SK-N-SH treated with all-trans-retinoic acid at 6 μM for 48 hours (cell line): Measurements from ENCODE around the gene NOG.

Source experiments
- ATAC-seq: fragments of 200-7000 bp; cut with Tn5 transposase; 3 replicates; pipeline ENCODE4 v1.9.1; 2020; ENCODE audit warnings: mild to moderate bottlenecking, moderate library complexity
- ARNTL ChIP-seq: fragments of 450-650 bp; formaldehyde crosslinking; IDR thresholded peaks from 2 replicates; pipeline ENCODE4 v1.5.0; 2020; ENCODE audit warnings: low read depth, mild to moderate bottlenecking, moderate library complexity, borderline replicate concordance
- BACH2 ChIP-seq: fragments of 250-450 bp; sonication (Bioruptor Pico); IDR thresholded peaks from 2 replicates; pipeline ENCODE4 v1.9.0; 2021; ENCODE audit warnings: mild to moderate bottlenecking, borderline replicate concordance
- CREB5 ChIP-seq: fragments of 250-450 bp; sonication (Bioruptor Pico); IDR thresholded peaks from 2 replicates; pipeline ENCODE4 v1.5.1; 2020; ENCODE audit warnings: low read depth, mild to moderate bottlenecking, moderate library complexity
- CSDC2 ChIP-seq: fragments of 250-450 bp; sonication (Bioruptor Pico); IDR thresholded peaks from 2 replicates; pipeline ENCODE4 v1.5.0; 2020; ENCODE audit warnings: mild to moderate bottlenecking, moderate library complexity
- CSRNP3 ChIP-seq: fragments of 250-450 bp; sonication (Bioruptor Pico); IDR thresholded peaks from 2 replicates; pipeline ENCODE4 v1.5.1; 2021; ENCODE audit warnings: mild to moderate bottlenecking, moderate library complexity
- ESRRG ChIP-seq: fragments of 250-450 bp; sonication (Bioruptor Pico); IDR thresholded peaks from 2 replicates; pipeline ENCODE4 v1.6.1; 2021; ENCODE audit warnings: mild to moderate bottlenecking
- GLIS3 ChIP-seq: fragments of 250-450 bp; sonication (Bioruptor Pico); IDR thresholded peaks from 2 replicates; pipeline ENCODE4 v1.5.0; 2020; ENCODE audit warnings: mild to moderate bottlenecking, moderate library complexity
- ISL1 ChIP-seq: fragments of 250-450 bp; sonication (Bioruptor Pico); IDR thresholded peaks from 2 replicates; pipeline ENCODE4 v2.1.2; 2022; ENCODE audit warnings: mild to moderate bottlenecking, moderate library complexity
- OSR1 ChIP-seq: fragments of 250-450 bp; sonication (Bioruptor Pico); IDR thresholded peaks from 2 replicates; pipeline ENCODE4 v1.8.0; 2022; ENCODE audit warnings: moderate library complexity, mild to moderate bottlenecking, inconsistent platforms
- POU6F1 ChIP-seq: fragments of 250-450 bp; sonication (Bioruptor Pico); IDR thresholded peaks from 2 replicates; pipeline ENCODE4 v1.8.0; 2021; ENCODE audit warnings: low read depth, mild to moderate bottlenecking, moderate library complexity, borderline replicate concordance
- PPARA ChIP-seq: fragments of 250-450 bp; sonication (Bioruptor Pico); IDR thresholded peaks from 2 replicates; pipeline ENCODE4 v1.5.0; 2020; ENCODE audit warnings: mild to moderate bottlenecking, borderline replicate concordance
- RARB ChIP-seq: fragments of 250-450 bp; sonication (Bioruptor Pico); IDR thresholded peaks from 2 replicates; pipeline ENCODE4 v1.8.0; 2021; ENCODE audit warnings: mild to moderate bottlenecking, moderate library complexity
- SNAI2 ChIP-seq: fragments of 250-450 bp; sonication (Bioruptor Pico); IDR thresholded peaks from 2 replicates; pipeline ENCODE4 v1.5.0; 2020; ENCODE audit warnings: mild to moderate bottlenecking, moderate library complexity
- TCF4 ChIP-seq: fragments of 250-450 bp; sonication (Bioruptor Pico); IDR thresholded peaks from 2 replicates; pipeline ENCODE4 v1.8.0; 2021; ENCODE audit warnings: mild to moderate bottlenecking, moderate library complexity, borderline replicate concordance
- TOX ChIP-seq: fragments of 250-450 bp; sonication (Bioruptor Pico); IDR thresholded peaks from 2 replicates; pipeline ENCODE4 v1.8.0; 2021; ENCODE audit warnings: mild to moderate bottlenecking, moderate library complexity, borderline replicate concordance
- ZC3H10 ChIP-seq: fragments of 250-450 bp; sonication (Bioruptor Pico); IDR thresholded peaks from 2 replicates; pipeline ENCODE4 v1.5.1; 2021; ENCODE audit warnings: mild to moderate bottlenecking, moderate library complexity
- ZFP3 ChIP-seq: fragments of 250-450 bp; sonication (Bioruptor Pico); IDR thresholded peaks from 2 replicates; pipeline ENCODE4 v1.5.0; 2020; ENCODE audit warnings: mild to moderate bottlenecking, moderate library complexity
- ZFP30 ChIP-seq: fragments of 450-650 bp; formaldehyde crosslinking; IDR thresholded peaks from 2 replicates; pipeline ENCODE4 v1.5.0; 2022; ENCODE audit warnings: mild to moderate bottlenecking, moderate library complexity
- ZNF565 ChIP-seq: fragments of 450-650 bp; formaldehyde crosslinking; conservative IDR thresholded peaks from 2 replicates; pipeline ENCODE4 v1.5.0; 2020; ENCODE audit warnings: low read depth, mild to moderate bottlenecking, moderate library complexity
- ZNF70 ChIP-seq: fragments of 450-650 bp; formaldehyde crosslinking; IDR thresholded peaks from 2 replicates; pipeline ENCODE4 v1.5.0; 2020; ENCODE audit warnings: mild to moderate bottlenecking, moderate library complexity
- ZNF8 ChIP-seq: fragments of 450-650 bp; formaldehyde crosslinking; IDR thresholded peaks from 2 replicates; pipeline ENCODE4 v1.5.0; 2020; ENCODE audit warnings: mild to moderate bottlenecking, moderate library complexity
- TF ChIP-seq, protein P1 (sequence below): fragments of 250-450 bp; sonication (Bioruptor Pico); IDR thresholded peaks from 2 replicates; pipeline ENCODE4 v1.8.0; 2020; ENCODE audit warnings: mild to moderate bottlenecking, moderate library complexity, borderline replicate concordance

The NOG gene

DNA sequence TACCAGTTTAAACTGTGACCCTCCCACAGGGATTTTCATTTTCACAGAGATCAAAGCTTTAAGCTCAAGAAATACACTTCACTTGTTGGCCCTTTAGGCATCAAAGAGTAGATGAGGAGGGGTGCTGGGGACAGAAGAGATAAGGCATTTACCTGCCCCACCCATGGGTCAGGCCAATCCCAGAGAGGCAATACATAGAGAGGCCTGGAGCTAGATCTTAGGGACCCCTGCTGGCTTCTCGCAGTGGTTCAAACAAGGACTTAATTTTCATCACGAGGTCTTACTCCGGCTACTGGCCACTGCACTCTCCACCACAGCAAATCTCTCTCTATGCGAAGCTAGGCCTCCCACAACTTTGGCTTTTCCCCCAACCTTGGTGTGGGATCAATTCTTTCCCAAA lies 46.6 kb downstream of the NOG start:
- no peak for ATAC-seq
- TF ChIP-seq CREB5 (CRISPR knock-in tag) (no peak), RARB (CRISPR knock-in tag) (no peak), BACH2 (no peak), PPARA (CRISPR knock-in tag) (no peak), CSRNP3 (CRISPR knock-in tag) (no peak), ESRRG (CRISPR knock-in tag) (no peak), SNAI2 (CRISPR knock-in tag) (no peak), TOX (CRISPR knock-in tag) (no peak), OSR1 (CRISPR knock-in tag) (no peak), TCF4 (CRISPR knock-in tag) (no peak), ZNF565 (CRISPR knock-in tag) (no peak), GLIS3 (CRISPR knock-in tag) (no peak), ZC3H10 (CRISPR knock-in tag) (no peak), ZFP3 (CRISPR knock-in tag) (no peak), CSDC2 (CRISPR knock-in tag) (no peak)
- TF ChIP-seq, protein P1, sequence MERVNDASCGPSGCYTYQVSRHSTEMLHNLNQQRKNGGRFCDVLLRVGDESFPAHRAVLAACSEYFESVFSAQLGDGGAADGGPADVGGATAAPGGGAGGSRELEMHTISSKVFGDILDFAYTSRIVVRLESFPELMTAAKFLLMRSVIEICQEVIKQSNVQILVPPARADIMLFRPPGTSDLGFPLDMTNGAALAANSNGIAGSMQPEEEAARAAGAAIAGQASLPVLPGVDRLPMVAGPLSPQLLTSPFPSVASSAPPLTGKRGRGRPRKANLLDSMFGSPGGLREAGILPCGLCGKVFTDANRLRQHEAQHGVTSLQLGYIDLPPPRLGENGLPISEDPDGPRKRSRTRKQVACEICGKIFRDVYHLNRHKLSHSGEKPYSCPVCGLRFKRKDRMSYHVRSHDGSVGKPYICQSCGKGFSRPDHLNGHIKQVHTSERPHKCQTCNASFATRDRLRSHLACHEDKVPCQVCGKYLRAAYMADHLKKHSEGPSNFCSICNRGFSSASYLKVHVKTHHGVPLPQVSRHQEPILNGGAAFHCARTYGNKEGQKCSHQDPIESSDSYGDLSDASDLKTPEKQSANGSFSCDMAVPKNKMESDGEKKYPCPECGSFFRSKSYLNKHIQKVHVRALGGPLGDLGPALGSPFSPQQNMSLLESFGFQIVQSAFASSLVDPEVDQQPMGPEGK, result no peak

- no peak for TF ChIP-seq CSDC2 (CRISPR knock-in tag)
- TF ChIP-seq PPARA (CRISPR knock-in tag), result no peak
- TF ChIP-seq ESRRG (CRISPR knock-in tag), result no peak
- no peak for TF ChIP-seq TCF4 (CRISPR knock-in tag)
- TF ChIP-seq CSRNP3 (CRISPR knock-in tag), result no peak
- TF ChIP-seq, protein P1, result no peak
- no peak for TF ChIP-seq ZNF70 (CRISPR knock-in tag)
- no peak for TF ChIP-seq GLIS3 (CRISPR knock-in tag)
- TF ChIP-seq POU6F1, result no peak
- no peak for TF ChIP-seq SNAI2 (CRISPR knock-in tag)
- no peak for TF ChIP-seq ZFP3 (CRISPR knock-in tag)
- TF ChIP-seq BACH2, result no peak
- TF ChIP-seq ISL1 (CRISPR knock-in tag), result no peak
- TF ChIP-seq TOX (CRISPR knock-in tag), result no peak
- TF ChIP-seq ZC3H10 (CRISPR knock-in tag), result no peak
- TF ChIP-seq ZFP30 (CRISPR knock-in tag), result no peak
- no peak for TF ChIP-seq OSR1 (CRISPR knock-in tag)
- TF ChIP-seq ZNF8 (CRISPR knock-in tag), result no peak
- no peak for ATAC-seq
Measured at GRCh38 chr17:56641373-56641772, 47.9 kb downstream of the NOG start.

GRCh38 chr17:56641894-56642293 lies 48.4 kb downstream of the NOG start:
- no peak for ATAC-seq
- no peak for TF ChIP-seq ZNF70 (CRISPR knock-in tag)
- no peak for TF ChIP-seq CSRNP3 (CRISPR knock-in tag)
- TF ChIP-seq POU6F1, result no peak
- no peak for TF ChIP-seq TOX (CRISPR knock-in tag)
- TF ChIP-seq ISL1 (CRISPR knock-in tag), result no peak
- TF ChIP-seq ARNTL (CRISPR knock-in tag), result no peak
- no peak for TF ChIP-seq GLIS3 (CRISPR knock-in tag)
- TF ChIP-seq PPARA (CRISPR knock-in tag), result no peak
- TF ChIP-seq, protein P1, result no peak
